HK-2 (cell line): ENCODE data around the gene UBXN6.

Experiments
- DNase-seq: peaks from one replicate; pipeline ENCODE4 v3.0.0-alpha.2; 2018; ENCODE audit not compliant: unreplicated experiment

Gene UBXN6

GRCh38 chr19:4403005-4403761 lies 54.4 kb downstream of the UBXN6 start:
- DNase-seq, result no peak

GRCh38 chr19:4402171-4403004 lies 55.2 kb downstream of the UBXN6 start, which contains the start of gene CHAF1A:
Gene CHAF1A (plus strand): TSS chr19:4402640. CDS start chr19:4402763, 123 bp downstream.
- peak; percentile 99 for DNase-seq

- no peak for DNase-seq
These were observed 55.8 kb downstream of the UBXN6 start for GRCh38 chr19:4401769-4402170.

- DNase-seq, result peak; percentile 91
These were observed 57.3 kb downstream of the UBXN6 start, which contains the start of gene SH3GL1 for GRCh38 chr19:4400135-4400936. Gene SH3GL1 (minus strand): TSS chr19:4400547. CDS start chr19:4400368, 179 bp downstream.

GRCh38 chr19:4399812-4400134 lies 57.8 kb downstream of the UBXN6 start:
- DNase-seq, result peak; percentile 49

GRCh38 chr19:4396949-4397783 lies 60.4 kb downstream of the UBXN6 start:
- DNase-seq, result no peak
